ENCODE results near the gene SOHLH1. TPM values are rescaled to one million over a fixed set of nuclear protein-coding genes. Genes with fewer than 3 reads are reported as not detected.

The SOHLH1 gene
- total RNA-seq, 1 experiment from 2014 or later = not detected

DNA sequence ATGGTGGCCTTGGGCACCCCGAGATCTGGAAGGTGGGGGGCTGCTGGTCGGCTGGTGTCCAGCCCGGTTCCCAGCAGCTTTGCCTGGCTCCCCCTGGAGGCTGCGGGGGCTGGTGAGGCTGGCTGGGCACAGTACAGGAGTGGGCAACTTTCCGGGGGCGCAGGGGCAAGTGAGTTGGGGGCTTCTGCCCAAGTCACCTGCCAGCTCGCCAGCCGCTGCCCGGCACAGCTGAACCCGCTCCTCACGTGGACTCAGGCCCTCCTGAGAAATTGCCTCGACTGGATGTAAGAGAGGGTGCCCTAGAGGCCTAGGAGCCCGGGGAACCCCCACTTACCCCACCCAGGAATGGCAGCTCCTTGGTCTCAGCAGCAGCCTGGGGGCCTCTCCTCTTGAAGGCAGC, 18.1 kb upstream of the SOHLH1 start:
- no peak overlapping the region for H3K27ac Mint-ChIP-seq

More for the DNA sequence above, 18.1 kb upstream of the SOHLH1 start:
- TF ChIP-seq HMGA2 (CRISPR knock-in tag; IDR thresholded peaks at IDR 0.05) (no peak), ZNF138 (CRISPR knock-in tag; conservative IDR thresholded peaks at IDR 0.05) (no peak), ZBTB21 (CRISPR knock-in tag; IDR thresholded peaks at IDR 0.05; ENCODE audit: borderline replicate concordance) (no peak), TEAD1 (CRISPR knock-in tag; IDR thresholded peaks at IDR 0.05) (no peak), FOXP1 (CRISPR knock-in tag; IDR thresholded peaks at IDR 0.05; ENCODE audit: borderline replicate concordance) (no peak), ZNF219 (CRISPR knock-in tag; IDR thresholded peaks at IDR 0.05; ENCODE audit: borderline replicate concordance) (no peak), ZNF423 (CRISPR knock-in tag; IDR thresholded peaks at IDR 0.05) (no peak), TP53 (CRISPR knock-in tag; IDR thresholded peaks at IDR 0.05) (no peak), RELA (CRISPR knock-in tag; IDR thresholded peaks at IDR 0.05; ENCODE audit: borderline replicate concordance) (no peak), ZNF263 (CRISPR knock-in tag; IDR thresholded peaks at IDR 0.05; ENCODE audit: low read depth) (no peak), SMAD4 (CRISPR knock-in tag; IDR thresholded peaks at IDR 0.05) (no peak), JAZF1 (CRISPR knock-in tag; IDR thresholded peaks at IDR 0.05) (no peak), ZNF232 (CRISPR knock-in tag; IDR thresholded peaks at IDR 0.05) (no peak)
- TF ChIP-seq, protein P1, sequence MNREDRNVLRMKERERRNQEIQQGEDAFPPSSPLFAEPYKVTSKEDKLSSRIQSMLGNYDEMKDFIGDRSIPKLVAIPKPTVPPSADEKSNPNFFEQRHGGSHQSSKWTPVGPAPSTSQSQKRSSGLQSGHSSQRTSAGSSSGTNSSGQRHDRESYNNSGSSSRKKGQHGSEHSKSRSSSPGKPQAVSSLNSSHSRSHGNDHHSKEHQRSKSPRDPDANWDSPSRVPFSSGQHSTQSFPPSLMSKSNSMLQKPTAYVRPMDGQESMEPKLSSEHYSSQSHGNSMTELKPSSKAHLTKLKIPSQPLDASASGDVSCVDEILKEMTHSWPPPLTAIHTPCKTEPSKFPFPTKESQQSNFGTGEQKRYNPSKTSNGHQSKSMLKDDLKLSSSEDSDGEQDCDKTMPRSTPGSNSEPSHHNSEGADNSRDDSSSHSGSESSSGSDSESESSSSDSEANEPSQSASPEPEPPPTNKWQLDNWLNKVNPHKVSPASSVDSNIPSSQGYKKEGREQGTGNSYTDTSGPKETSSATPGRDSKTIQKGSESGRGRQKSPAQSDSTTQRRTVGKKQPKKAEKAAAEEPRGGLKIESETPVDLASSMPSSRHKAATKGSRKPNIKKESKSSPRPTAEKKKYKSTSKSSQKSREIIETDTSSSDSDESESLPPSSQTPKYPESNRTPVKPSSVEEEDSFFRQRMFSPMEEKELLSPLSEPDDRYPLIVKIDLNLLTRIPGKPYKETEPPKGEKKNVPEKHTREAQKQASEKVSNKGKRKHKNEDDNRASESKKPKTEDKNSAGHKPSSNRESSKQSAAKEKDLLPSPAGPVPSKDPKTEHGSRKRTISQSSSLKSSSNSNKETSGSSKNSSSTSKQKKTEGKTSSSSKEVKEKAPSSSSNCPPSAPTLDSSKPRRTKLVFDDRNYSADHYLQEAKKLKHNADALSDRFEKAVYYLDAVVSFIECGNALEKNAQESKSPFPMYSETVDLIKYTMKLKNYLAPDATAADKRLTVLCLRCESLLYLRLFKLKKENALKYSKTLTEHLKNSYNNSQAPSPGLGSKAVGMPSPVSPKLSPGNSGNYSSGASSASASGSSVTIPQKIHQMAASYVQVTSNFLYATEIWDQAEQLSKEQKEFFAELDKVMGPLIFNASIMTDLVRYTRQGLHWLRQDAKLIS (CRISPR knock-in tag; IDR thresholded peaks at IDR 0.05; ENCODE audit: borderline replicate concordance) = no peak
- TF ChIP-seq, protein P2, sequence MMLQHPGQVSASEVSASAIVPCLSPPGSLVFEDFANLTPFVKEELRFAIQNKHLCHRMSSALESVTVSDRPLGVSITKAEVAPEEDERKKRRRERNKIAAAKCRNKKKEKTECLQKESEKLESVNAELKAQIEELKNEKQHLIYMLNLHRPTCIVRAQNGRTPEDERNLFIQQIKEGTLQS (CRISPR knock-in tag; conservative IDR thresholded peaks at IDR 0.05) = no peak
- TF ChIP-seq, protein P3, sequence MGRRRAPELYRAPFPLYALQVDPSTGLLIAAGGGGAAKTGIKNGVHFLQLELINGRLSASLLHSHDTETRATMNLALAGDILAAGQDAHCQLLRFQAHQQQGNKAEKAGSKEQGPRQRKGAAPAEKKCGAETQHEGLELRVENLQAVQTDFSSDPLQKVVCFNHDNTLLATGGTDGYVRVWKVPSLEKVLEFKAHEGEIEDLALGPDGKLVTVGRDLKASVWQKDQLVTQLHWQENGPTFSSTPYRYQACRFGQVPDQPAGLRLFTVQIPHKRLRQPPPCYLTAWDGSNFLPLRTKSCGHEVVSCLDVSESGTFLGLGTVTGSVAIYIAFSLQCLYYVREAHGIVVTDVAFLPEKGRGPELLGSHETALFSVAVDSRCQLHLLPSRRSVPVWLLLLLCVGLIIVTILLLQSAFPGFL (CRISPR knock-in tag; IDR thresholded peaks at IDR 0.05; ENCODE audit: borderline replicate concordance) = no peak
- TF ChIP-seq, protein P4, sequence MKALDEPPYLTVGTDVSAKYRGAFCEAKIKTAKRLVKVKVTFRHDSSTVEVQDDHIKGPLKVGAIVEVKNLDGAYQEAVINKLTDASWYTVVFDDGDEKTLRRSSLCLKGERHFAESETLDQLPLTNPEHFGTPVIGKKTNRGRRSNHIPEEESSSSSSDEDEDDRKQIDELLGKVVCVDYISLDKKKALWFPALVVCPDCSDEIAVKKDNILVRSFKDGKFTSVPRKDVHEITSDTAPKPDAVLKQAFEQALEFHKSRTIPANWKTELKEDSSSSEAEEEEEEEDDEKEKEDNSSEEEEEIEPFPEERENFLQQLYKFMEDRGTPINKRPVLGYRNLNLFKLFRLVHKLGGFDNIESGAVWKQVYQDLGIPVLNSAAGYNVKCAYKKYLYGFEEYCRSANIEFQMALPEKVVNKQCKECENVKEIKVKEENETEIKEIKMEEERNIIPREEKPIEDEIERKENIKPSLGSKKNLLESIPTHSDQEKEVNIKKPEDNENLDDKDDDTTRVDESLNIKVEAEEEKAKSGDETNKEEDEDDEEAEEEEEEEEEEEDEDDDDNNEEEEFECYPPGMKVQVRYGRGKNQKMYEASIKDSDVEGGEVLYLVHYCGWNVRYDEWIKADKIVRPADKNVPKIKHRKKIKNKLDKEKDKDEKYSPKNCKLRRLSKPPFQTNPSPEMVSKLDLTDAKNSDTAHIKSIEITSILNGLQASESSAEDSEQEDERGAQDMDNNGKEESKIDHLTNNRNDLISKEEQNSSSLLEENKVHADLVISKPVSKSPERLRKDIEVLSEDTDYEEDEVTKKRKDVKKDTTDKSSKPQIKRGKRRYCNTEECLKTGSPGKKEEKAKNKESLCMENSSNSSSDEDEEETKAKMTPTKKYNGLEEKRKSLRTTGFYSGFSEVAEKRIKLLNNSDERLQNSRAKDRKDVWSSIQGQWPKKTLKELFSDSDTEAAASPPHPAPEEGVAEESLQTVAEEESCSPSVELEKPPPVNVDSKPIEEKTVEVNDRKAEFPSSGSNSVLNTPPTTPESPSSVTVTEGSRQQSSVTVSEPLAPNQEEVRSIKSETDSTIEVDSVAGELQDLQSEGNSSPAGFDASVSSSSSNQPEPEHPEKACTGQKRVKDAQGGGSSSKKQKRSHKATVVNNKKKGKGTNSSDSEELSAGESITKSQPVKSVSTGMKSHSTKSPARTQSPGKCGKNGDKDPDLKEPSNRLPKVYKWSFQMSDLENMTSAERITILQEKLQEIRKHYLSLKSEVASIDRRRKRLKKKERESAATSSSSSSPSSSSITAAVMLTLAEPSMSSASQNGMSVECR (CRISPR knock-in tag; IDR thresholded peaks at IDR 0.05; ENCODE audit: borderline replicate concordance) = no peak
- TF ChIP-seq, protein P5, sequence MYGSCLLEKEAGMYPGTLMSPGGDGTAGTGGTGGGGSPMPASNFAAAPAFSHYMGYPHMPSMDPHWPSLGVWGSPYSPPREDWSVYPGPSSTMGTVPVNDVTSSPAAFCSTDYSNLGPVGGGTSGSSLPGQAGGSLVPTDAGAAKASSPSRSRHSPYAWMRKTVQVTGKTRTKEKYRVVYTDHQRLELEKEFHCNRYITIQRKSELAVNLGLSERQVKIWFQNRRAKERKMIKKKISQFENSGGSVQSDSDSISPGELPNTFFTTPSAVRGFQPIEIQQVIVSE (CRISPR knock-in tag; IDR thresholded peaks at IDR 0.05; ENCODE audit: borderline replicate concordance) = no peak
- TF ChIP-seq, protein P6, sequence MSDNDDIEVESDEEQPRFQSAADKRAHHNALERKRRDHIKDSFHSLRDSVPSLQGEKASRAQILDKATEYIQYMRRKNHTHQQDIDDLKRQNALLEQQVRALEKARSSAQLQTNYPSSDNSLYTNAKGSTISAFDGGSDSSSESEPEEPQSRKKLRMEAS (CRISPR knock-in tag; IDR thresholded peaks at IDR 0.05) = no peak
- TF ChIP-seq, protein P7, sequence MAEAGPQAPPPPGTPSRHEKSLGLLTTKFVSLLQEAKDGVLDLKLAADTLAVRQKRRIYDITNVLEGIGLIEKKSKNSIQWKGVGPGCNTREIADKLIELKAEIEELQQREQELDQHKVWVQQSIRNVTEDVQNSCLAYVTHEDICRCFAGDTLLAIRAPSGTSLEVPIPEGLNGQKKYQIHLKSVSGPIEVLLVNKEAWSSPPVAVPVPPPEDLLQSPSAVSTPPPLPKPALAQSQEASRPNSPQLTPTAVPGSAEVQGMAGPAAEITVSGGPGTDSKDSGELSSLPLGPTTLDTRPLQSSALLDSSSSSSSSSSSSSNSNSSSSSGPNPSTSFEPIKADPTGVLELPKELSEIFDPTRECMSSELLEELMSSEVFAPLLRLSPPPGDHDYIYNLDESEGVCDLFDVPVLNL (CRISPR knock-in tag; IDR thresholded peaks at IDR 0.05; ENCODE audit: borderline replicate concordance, low read depth) = no peak
- Mint-ChIP-seq H3K4me3 (no peak overlapping the region), H3K27me3 (ENCODE audit: low read depth) (peaks cover 19% of the 10 kb centered on the region), H3K9me3 (no peaks in the 10 kb centered on the region), H3K4me1 (peaks cover 3% of the 10 kb centered on the region; the same call in 1 of the 2 replicates), H3K36me3 (no peaks in the 10 kb centered on the region)
- no peak for ATAC-seq
- ChIA-PET CTCF (no interaction called here), POLR2A (no interaction called here)
- DNase-seq (ENCODE audit: low spot score) = no peak

Data from WTC11 (cell line).